Femur (tissue), 1 donor: ENCODE results near the gene NR1D1.

Source experiments
- DNase-seq: peaks from one replicate; pipeline ENCODE4 v3.0.0-alpha.2; 2017

NR1D1 gene

GRCh38 chr17:40060887-40061608, 39.3 kb downstream of the NR1D1 start:
- no peak for DNase-seq

GRCh38 chr17:40059729-40060475, 40.5 kb downstream of the NR1D1 start:
- DNase-seq: no peak

- no peak for DNase-seq
These were observed 41.5 kb downstream of the NR1D1 start for GRCh38 chr17:40058865-40059264.

DNA sequence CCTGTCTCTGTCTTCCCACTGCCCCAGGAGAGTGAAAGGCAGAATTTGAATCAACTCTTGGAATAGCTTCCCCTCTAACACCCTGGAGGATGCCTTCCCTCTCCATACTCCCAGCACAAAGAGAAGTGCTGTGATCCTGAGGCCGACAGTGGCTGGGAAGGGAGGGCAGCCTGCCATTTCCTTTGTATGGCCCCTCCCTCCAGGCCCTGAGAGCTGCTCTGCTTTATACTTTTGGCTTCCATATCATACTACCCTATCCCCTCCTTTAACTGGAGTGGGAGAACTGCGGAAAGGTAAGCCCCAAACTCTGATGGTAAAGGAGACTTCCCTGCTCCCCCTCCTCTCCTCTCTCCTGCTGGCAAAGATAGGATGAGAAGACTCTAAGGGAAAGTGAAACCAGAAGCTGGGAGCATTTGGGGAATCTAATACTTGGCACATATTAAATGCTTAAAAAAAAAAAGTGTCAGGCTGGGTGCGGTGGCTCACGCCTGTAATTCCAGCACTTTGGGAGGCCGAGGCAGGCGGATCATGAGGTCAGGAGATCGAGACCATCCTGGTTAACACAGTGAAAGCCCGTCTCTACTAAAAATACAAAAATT, 42.1 kb downstream of the NR1D1 start:
- DNase-seq: no peak

DNA sequence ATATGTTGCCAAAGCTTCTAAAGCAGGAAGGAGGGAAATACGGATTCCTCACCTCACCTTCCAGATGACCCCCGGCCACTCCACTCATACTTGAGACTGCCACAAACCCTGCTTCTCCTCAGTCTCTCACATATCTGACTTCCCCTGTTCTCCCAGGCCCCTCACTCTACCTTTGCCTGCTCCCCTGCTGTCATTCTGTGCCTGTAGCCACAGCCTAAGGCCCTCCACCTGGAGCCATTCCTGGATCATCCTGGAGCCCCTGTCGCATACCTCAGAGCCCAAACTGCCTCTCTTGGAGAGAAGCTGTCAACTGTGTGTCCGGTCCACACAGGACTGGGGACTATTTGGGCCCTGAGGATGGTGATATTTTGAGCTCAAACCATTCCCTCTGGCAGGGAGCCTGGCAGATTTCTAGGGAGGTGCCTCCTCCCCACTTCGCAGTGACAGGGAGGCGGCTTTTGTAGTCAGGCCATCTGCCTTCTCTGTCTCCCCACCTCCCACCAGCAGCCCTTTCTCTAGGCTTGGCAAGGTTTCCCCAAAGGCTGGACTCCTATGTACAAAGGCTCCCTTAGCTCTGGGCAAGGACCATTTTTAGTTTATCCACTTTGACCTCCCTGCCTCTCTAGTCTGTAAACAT, 43.9 kb downstream of the NR1D1 start:
- no peak for DNase-seq
